ENCODE results near the gene FAM53A.

- no peak for TF ChIP-seq TCF7L2 (IDR thresholded peaks at IDR 0.05; ENCODE audit: borderline replicate concordance, low read depth, low read length)
- TF ChIP-seq CTCF (tag by site-specific recombination; IDR thresholded peaks at IDR 0.05), result no peak
- TF ChIP-seq ZNF48 (tag by site-specific recombination; IDR thresholded peaks at IDR 0.05), result no peak
- no peak for TF ChIP-seq ZNF335 (tag by site-specific recombination; conservative IDR thresholded peaks at IDR 0.05)
- TF ChIP-seq KLF1 (tag by site-specific recombination; IDR thresholded peaks at IDR 0.05), result no peak
- TF ChIP-seq ZEB2 (tag by site-specific recombination; IDR thresholded peaks at IDR 0.05), result no peak
- TF ChIP-seq ZSCAN16 (tag by site-specific recombination; IDR thresholded peaks at IDR 0.05), result no peak
These were observed 8.8 kb downstream of the FAM53A start for GRCh38 chr4:1675136-1675801.

Measured in HEK293 (cell line).